HT-29 (cell line): ENCODE results near the gene TTC28. TPM values are rescaled to one million over a fixed set of nuclear protein-coding genes. Genes with fewer than 3 reads are reported as not detected.
A peak's percentile ranks its signal among the peaks of the same experiment; 100 is the strongest.

Source experiments
- DNase-seq: peaks from one replicate; pipeline ENCODE4 v3.0.0-alpha.2; 2015; ENCODE audit warnings: low spot score
- total RNA-seq: library from RNA; depleted of rRNA; stranded (reverse); fragments of >200 nt; shearing (Covaris generic); gene quantifications from 2 replicates; pipeline ENCODE4 v1.2.3, GENCODE V29; 2014

TTC28 gene
- total RNA-seq, 1 experiment from 2014 or later = not detected

DNA sequence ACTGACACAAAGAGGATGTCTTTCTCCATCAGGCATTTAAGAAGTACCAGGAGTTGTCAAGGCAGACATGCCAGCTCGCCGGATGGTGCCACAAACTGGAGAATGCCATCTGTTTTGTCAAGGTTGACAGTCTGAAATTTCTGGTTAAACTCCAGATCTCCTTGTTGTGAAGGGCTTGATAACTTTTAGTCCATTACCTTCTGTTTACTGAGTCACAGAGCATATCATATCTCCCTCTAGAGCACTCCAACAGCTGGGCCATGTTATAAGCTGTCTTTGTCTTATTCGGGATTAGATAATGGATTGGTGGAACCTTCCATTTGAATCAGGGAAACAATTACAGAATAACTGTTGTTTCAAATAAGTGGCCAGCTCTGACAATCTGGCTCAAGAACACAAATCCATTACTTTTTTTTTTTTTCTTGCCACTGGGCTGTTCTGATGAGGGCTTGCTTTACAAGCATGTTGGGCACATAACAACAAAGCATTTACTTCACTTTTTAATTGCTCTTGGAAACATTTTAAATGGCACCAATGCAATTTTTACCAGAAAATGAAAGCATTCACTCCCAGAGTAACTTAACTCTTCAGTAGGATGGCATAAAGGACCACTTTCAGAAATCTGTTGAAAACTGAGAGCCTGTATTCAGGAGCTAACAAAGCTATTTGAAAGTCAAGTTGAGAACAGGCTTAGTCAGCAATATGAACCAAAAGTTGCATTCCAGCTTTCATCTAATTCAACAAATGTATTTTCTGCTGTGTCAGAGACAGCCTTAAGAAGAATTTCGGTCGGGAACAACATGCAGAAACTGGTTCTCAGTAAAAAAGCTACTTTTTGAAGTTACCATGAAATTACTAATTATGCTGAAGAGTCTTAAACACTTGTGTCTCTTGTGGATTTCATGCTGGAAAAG, 533.0 kb downstream of the TTC28 start:
- DNase-seq = no peak

DNA sequence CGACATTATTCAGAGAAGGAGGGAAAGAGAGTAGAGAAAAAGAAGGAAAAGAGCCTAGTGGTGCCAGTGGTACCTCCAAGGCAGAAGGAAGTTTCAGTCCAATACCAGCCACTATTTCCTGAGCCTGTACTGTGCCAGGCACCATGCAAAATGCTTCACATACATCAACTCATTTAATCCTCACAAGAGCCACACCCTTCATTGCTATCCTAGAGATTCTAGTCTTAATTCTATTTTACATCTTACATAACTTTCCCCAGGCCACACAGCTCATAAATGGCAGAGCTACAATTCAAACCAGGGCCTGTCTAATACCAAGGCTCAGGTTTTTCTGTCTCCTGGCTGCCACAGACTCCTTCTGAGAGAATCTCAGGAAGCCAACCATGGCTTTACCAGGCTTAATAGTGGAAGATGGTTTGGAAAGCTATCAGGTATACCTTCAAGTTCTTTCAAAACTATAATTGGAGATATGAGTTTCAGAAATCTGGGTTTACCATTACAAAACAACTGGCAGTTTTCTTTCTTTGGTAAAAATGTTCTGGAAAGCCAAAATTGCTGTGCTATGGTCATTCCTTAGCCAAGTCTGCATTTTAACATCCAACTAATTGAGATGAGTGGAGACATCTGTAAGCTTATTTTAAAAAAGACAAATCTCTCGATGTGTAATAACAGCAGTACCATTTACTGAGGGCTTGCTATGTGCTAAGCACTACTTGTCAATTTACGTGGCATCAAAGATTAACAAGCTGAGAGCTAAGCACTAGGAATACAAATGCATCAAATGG, 535.5 kb downstream of the TTC28 start:
- no peak for DNase-seq

DNA sequence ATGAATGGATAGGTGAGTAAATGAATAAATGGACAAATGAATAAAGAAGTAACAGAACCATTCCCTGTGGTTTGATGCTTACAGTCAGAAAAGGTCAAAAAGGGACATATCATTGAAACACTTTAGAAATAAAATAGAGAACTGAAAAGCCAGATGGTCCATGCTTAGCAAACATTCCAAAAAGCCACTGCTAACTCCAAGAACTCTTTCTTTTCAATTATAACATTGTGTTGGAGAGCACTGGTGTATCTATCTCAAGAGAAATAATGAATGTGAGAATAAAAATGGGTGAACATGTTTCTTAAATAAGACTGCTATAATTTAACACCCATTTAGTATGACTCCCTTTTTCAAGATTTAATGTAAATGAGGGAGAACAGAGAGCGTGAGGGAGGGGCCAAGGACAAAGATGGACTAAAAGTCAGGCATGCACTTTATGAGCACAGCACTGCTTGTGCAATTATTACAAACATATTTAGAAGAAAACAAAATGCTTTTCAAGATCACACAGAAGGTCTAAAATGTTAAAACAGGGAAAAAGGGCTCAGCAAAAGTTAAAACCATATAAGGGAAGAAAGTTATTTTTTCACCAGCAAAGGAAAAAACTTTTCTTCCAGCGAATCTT, 536.3 kb downstream of the TTC28 start:
- no peak for DNase-seq

GRCh38 chr22:28142361-28142961, 537.2 kb downstream of the TTC28 start:
- no peak for DNase-seq

- DNase-seq = no peak
These were observed 538.0 kb downstream of the TTC28 start for GRCh38 chr22:28141614-28142013.

- no peak for DNase-seq
These were observed 539.7 kb downstream of the TTC28 start for GRCh38 chr22:28139961-28140360.

DNA sequence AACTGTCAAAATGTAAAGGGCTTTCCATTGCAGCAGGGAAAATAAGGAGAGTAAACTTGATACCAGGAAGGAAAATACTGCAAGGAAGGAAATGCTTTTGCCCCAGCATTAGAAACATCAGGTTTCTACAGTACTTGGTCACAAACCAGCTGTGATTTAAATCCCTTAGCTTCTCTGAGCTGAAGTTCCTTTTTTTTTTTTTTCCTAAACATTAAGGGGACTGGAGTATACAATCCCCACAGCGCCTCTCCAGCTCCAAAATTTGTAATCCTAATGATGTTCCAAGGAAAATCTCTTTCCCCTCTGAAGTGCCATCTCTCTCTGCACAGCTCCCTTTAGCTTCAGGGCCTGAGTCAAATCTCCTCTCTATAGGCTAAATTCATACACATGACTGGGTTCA, 540.1 kb downstream of the TTC28 start:
- DNase-seq = no peak

- DNase-seq = no peak
These were observed 542.6 kb downstream of the TTC28 start for GRCh38 chr22:28137036-28137435.

GRCh38 chr22:28132466-28132865, 547.2 kb downstream of the TTC28 start:
- DNase-seq = no peak

GRCh38 chr22:28129319-28129962, 550.2 kb downstream of the TTC28 start:
- no peak for DNase-seq

DNA sequence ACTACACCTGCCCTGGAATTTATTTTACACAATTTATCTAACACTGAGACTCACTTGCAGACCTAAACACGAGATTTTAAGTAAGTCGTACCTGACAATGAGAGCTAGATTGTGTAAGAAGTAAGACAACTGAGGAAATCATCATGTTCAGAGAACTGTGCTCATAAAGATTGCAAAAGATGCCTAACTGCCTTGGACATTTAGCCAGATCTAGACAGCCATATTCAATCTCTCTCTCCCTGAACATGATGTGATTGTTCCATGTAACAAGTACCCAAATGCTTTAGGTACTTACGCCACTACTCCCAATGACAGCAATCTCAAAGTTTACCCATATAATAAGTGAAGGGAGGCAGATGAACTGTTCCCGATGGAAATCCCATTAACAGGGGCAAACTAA, 550.8 kb downstream of the TTC28 start:
- no peak for DNase-seq

DNA sequence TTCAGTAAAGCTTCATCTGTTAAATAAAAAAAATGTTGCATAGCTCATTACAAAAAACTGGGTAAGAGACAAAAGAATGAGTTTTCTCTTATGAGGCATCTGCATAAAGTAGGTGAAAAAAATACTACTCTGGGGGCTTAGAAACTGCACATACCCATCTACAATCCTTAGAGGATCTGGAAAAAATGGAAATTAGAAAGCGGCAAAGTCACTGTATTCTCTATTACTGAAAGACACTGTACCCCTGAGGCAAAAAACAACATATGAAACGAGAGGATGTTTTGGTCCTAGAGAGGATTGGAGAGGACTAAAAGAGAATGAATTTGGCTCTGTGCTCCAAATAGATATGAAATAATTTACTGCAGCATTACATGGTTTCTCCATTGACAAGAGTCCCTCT, 553.8 kb downstream of the TTC28 start:
- DNase-seq = no peak

DNA sequence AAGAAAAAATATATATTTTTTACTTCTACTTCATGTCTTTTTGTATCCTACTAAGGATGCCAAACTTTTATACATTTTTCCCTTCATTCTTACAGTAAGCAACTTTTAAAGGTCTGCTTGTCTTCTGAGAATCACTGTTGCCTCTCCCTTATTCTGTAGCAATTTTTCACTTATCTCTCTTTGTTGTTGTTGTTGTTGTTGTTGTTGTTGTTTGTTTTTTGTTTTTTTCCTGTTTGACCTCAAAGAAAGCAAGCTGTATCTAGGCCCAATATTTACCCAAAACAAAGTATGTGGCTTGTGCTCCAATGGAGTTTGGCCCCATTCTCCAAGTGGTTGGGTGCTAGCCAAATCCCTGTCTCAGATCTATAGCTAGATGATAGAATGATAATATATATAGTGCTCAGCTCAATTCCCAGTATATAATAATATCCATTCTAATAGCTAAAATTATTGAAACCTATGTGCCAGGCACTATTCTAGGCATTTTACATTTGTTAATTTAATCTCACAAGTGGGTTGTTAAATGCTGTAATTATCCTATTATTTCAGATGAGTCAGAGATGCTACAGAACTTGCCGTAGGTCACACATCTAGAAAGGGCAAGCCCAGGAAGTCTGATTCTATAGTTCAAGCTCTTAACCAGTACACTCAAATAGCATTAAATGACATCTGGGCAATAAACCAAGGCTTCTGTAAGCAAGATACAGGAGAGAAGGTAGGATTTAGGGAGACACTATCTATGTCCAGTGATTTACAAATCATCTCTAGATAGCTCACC, 555.5 kb downstream of the TTC28 start:
- no peak for DNase-seq

GRCh38 chr22:28120691-28121592, 558.7 kb downstream of the TTC28 start:
- DNase-seq = no peak

DNA sequence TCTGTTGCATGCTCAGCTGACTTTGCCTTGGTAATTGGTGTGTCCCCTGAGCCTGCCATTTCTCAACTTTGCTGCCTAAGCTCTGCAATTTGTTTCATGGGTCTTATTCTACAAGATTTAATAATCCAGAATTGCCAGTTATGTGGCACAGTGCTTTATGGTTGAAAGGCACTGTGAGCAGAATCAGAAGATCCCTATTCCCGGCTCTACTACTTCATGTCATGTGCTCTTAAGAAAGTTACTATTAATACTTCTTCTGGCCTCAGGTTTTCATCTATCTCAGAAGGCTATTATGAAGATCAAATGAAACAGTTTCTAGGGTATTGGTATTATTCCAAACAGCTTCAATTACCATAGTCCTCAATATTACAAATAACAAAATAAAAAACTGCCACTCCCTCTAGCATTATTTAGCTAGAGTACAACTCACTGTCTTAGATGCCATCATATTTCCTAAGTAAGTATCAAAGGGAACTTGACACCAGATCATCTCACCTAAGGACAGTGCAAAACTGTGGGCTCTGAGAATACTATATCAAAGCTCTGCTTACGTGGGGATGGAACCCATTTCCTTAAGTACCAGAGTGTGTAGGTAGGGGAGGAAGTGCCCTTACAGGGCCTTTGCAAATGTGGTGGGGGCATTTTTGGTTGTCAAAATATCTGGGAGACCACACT, 560.5 kb downstream of the TTC28 start:
- DNase-seq = no peak

- no peak for DNase-seq
These were observed 563.4 kb downstream of the TTC28 start for GRCh38 chr22:28116219-28116673.

DNA sequence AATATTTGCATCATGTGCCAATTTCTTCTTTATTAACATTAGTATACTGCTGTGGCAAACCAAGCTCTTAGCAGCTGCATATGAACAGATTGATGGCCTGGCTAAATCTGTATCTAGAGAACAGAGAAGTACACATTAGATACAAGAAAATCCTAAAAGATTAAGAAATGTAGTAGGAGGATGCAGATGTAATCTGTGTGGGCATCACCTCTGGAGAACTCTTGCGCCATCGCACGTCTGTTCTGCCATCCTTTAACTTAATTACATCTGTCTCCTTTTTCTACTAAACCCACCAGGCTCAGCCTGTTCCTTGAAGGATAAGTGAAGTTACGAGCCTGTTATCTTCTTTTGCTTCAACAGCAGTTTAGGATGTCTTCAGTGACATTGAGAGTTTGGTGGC, 564.2 kb downstream of the TTC28 start:
- no peak for DNase-seq

GRCh38 chr22:28112548-28113043, 567.0 kb downstream of the TTC28 start:
- peak; percentile 71 for DNase-seq

- no peak for DNase-seq
These were observed 567.5 kb downstream of the TTC28 start for GRCh38 chr22:28112190-28112544.
